ENCODE results near the gene IFNAR2.

Gene IFNAR2

DNA sequence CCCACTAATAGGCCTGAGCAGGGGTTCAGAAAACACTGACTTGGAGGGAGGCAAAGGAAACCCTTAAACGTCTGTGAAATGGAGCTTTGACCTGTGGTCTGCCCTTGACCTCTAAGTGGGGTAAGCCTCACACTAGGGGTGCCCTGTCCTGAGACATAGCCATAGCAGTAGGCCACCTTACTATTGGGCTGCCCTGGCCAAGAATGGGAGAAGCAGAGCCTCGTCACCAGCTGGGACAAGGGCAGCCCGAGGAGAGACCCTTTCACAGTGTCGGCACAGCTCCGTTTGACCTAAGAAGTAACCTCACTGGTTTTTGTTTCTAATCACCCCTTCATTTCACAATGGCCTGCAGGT lies 26.4 kb upstream of the IFNAR2 start:
- Histone ChIP-seq H3K4me1 (ENCODE audit: control extremely low read depth in 1 of 4, control insufficient read depth in 4 of 4, insufficient read depth in 4 of 4, low read length in 3 of 4) (peaks cover 8 to 28% (median 17%) of the 10 kb centered on the region in 4 experiments), H3K27me3 (replicated peaks in 2 of 5; ENCODE audit: control insufficient read depth in 4 of 5, insufficient read depth in 5 of 5, low read length in 4 of 5) (no peaks in the 10 kb centered on the region), H3K27ac (ENCODE audit: insufficient read depth in 1 of 2, low read depth in 1 of 2, low read length in 2 of 2, poor library complexity in 1 of 2, severe bottlenecking in 2 of 2) (no peak overlapping the region), H3K4me3 (ENCODE audit: control insufficient read depth in 1 of 7, extremely low read depth in 1 of 7, insufficient read depth in 4 of 7, low read depth in 2 of 7, low read length in 6 of 7) (no peak overlapping the region), H3K36me3 (ENCODE audit: control insufficient read depth in 4 of 4, insufficient read depth in 4 of 4, low read length in 3 of 4) (no peaks in the 10 kb centered on the region), H3K9me3 (ENCODE audit: control extremely low read depth in 1 of 5, control insufficient read depth in 4 of 5, insufficient read depth in 2 of 5, low read depth in 1 of 5, low read length in 4 of 5) (peaks cover 0 to 8% (median 2%) of the 10 kb centered on the region in 5 experiments)
- DNase-seq = no peak
- 70% methylated on average over 5 of the region's 5 CpGs for WGBS (ENCODE audit: insufficient coverage)
- CTCF ChIA-PET = interaction anchor here (0.8 to 1.1 kb wide), 4 partner anchors 62 to 247 kb away, joined by 4 read pairs; no protein-coding TSS in a partner anchor
- POLR2A ChIA-PET = interaction anchor here (0.6 kb wide), 1 partner anchor 28 kb away, joined by 3 read pairs; no protein-coding TSS in a partner anchor

DNA sequence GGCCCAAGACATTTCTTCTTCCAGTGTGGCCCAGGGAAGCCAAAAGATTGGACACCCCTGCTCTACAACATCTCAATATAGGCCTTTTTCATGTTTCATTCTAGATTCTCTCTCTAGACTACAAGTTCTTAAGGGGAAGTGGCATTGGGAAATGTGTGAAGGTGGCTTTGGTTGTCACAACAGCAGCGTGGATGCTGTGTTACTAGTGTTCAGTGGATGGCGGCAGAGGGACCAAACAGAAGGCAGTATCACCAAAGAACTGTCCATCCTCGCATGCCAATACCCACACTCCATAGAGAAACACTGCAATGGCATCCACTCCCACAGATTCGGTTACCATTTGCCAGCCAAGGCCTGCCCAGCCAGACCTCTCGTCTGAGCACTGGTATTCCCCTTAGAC lies 24.3 kb upstream of the IFNAR2 start:
- peak overlapping the region in 1 of 2 experiments; percentile 47 for H3K27ac ChIP-seq (ENCODE audit: insufficient read depth in 1 of 2, low read depth in 1 of 2, low read length in 2 of 2, poor library complexity in 1 of 2, severe bottlenecking in 2 of 2)
- POLR2A ChIA-PET = no interaction called here
- WGBS (ENCODE audit: insufficient coverage) = 94% methylated on average over 5 of the region's 5 CpGs

DNA sequence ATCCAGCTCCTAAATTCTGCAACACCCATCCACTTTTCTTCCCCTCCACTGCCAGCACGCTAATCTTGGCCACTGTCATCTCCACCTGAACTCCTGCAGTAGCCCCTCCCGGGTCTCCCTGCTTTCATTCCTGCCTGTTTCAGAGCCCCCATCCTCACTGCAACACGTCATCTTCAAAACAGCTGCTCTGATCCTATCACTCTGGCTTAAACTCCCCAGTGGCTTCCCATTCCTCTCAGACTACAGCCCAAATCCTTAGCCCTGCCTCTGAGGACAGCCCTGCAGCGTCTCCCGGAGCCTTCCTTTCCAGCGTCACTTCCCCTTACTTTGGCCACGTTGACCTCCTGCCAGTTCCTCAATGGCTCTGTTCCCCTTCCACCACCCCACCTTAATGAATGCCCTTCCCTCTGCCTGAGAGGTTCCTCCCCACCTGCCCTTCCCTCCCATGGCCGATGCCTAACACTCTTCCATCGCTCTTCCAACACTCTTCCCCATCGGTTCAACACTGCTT lies 22.9 kb upstream of the IFNAR2 start:
- CTCF ChIA-PET = no interaction called here
- DNase-seq = no peak
- Histone ChIP-seq H3K9me3 (ENCODE audit: control extremely low read depth in 1 of 5, control insufficient read depth in 4 of 5, insufficient read depth in 2 of 5, low read depth in 1 of 5, low read length in 4 of 5) (peaks cover 0 to 9% (median 3%) of the 10 kb centered on the region in 5 experiments), H3K27ac (ENCODE audit: insufficient read depth in 1 of 2, low read depth in 1 of 2, low read length in 2 of 2, poor library complexity in 1 of 2, severe bottlenecking in 2 of 2) (no peak overlapping the region), H3K4me1 (ENCODE audit: control extremely low read depth in 1 of 4, control insufficient read depth in 4 of 4, insufficient read depth in 4 of 4, low read length in 3 of 4) (peaks cover 8 to 35% (median 14%) of the 10 kb centered on the region in 4 experiments), H3K4me3 (ENCODE audit: control insufficient read depth in 1 of 7, extremely low read depth in 1 of 7, insufficient read depth in 4 of 7, low read depth in 2 of 7, low read length in 6 of 7) (no peak overlapping the region), H3K36me3 (ENCODE audit: control insufficient read depth in 4 of 4, insufficient read depth in 4 of 4, low read length in 3 of 4) (no peaks in the 10 kb centered on the region), H3K27me3 (replicated peaks in 2 of 5; ENCODE audit: control insufficient read depth in 4 of 5, insufficient read depth in 5 of 5, low read length in 4 of 5) (no peaks in the 10 kb centered on the region)
- POLR2A ChIA-PET = no interaction called here
- 78% methylated on average over 10 of the region's 10 CpGs for WGBS (ENCODE audit: insufficient coverage)

More for the DNA sequence above, 24.3 kb upstream of the IFNAR2 start:
- Histone ChIP-seq H3K9me3 (ENCODE audit: control extremely low read depth in 1 of 5, control insufficient read depth in 4 of 5, insufficient read depth in 2 of 5, low read depth in 1 of 5, low read length in 4 of 5) (peaks cover 0 to 9% (median 3%) of the 10 kb centered on the region in 5 experiments), H3K36me3 (ENCODE audit: control insufficient read depth in 4 of 4, insufficient read depth in 4 of 4, low read length in 3 of 4) (no peaks in the 10 kb centered on the region), H3K4me3 (ENCODE audit: control insufficient read depth in 1 of 7, extremely low read depth in 1 of 7, insufficient read depth in 4 of 7, low read depth in 2 of 7, low read length in 6 of 7) (peak overlapping the region in 1 of 7 experiments; percentile 23), H3K27me3 (replicated peaks in 2 of 5; ENCODE audit: control insufficient read depth in 4 of 5, insufficient read depth in 5 of 5, low read length in 4 of 5) (no peaks in the 10 kb centered on the region), H3K4me1 (ENCODE audit: control extremely low read depth in 1 of 4, control insufficient read depth in 4 of 4, insufficient read depth in 4 of 4, low read length in 3 of 4) (peaks cover 8 to 28% (median 13%) of the 10 kb centered on the region in 4 experiments)
- CTCF ChIA-PET = interaction anchor here (1.1 kb wide), 1 partner anchor 156 kb away, joined by 3 read pairs; no protein-coding TSS in a partner anchor
- peak in 2 of 3 donors; percentile 45 to 59 for DNase-seq

DNA sequence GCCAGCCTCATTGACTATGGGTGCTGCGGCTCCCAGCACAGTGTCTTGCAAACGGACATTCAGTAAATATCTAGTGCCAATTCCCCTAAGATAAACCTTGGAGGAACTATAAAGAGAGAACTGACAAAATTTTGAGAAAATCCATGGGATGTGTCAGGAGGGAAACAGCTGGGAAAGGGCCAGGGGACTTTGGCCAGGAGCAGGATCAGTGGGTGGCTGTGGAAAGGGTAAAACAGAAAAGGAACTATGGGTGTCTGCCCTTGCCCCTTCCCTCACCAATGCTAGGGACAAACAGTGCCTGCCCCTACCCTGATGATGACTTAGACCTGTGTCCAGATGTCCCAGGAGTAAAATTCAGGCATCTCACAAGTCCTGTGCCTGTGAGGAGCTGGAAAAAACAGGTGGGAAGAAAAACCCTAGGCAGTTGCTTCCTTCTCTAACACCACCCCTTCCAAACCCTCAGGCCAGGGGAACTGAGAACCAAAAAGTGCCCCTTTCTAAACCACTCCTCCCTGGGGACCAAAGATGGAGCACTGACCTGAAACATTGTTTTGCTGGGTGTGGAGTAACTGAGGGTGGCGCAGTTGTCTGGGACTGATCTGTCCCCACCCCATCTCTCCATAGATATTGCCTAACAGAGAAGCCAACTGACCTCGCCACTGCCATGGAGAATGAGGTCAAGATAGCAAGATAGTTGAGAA lies 22.1 kb upstream of the IFNAR2 start:
- POLR2A ChIA-PET = no interaction called here
- Histone ChIP-seq H3K27me3 (replicated peaks in 2 of 5; ENCODE audit: control insufficient read depth in 4 of 5, insufficient read depth in 5 of 5, low read length in 4 of 5) (no peaks in the 10 kb centered on the region), H3K4me1 (ENCODE audit: control extremely low read depth in 1 of 4, control insufficient read depth in 4 of 4, insufficient read depth in 4 of 4, low read length in 3 of 4) (peaks cover 11 to 42% (median 20%) of the 10 kb centered on the region in 4 experiments), H3K4me3 (ENCODE audit: control insufficient read depth in 1 of 7, extremely low read depth in 1 of 7, insufficient read depth in 4 of 7, low read depth in 2 of 7, low read length in 6 of 7) (no peak overlapping the region), H3K27ac (ENCODE audit: insufficient read depth in 1 of 2, low read depth in 1 of 2, low read length in 2 of 2, poor library complexity in 1 of 2, severe bottlenecking in 2 of 2) (no peak overlapping the region), H3K9me3 (ENCODE audit: control extremely low read depth in 1 of 5, control insufficient read depth in 4 of 5, insufficient read depth in 2 of 5, low read depth in 1 of 5, low read length in 4 of 5) (peaks cover 0 to 9% (median 3%) of the 10 kb centered on the region in 5 experiments), H3K36me3 (ENCODE audit: control insufficient read depth in 4 of 4, insufficient read depth in 4 of 4, low read length in 3 of 4) (no peaks in the 10 kb centered on the region)
- DNase-seq = no peak
- 80% methylated on average over 1 of the region's 4 CpGs for WGBS (ENCODE audit: insufficient coverage)
- CTCF ChIA-PET = no interaction called here

DNA sequence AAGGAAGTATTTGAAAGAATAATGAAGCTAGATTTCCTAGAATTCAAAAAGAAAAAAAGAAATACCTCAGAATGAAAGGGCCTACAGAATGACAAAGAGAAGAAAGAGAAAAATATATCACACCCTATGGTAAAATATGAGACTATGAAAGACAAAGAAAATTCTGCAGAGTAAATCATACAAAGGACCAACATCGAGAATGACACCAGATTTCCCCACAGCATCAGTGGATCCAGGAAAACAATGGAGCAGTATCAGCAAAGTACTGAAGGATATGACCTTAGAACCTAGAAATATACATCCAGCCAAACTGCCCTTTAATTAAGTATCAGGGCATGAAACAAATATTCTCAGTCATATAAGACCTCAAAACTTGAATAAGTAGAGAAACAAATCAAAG lies 21.2 kb upstream of the IFNAR2 start:
- ChIA-PET CTCF (no interaction called here), POLR2A (no interaction called here)
- H3K4me1 ChIP-seq (ENCODE audit: control extremely low read depth in 1 of 4, control insufficient read depth in 4 of 4, insufficient read depth in 4 of 4, low read length in 3 of 4) = peaks cover 11 to 44% (median 20%) of the 10 kb centered on the region in 4 experiments
- H3K4me3 ChIP-seq (ENCODE audit: control insufficient read depth in 1 of 7, extremely low read depth in 1 of 7, insufficient read depth in 4 of 7, low read depth in 2 of 7, low read length in 6 of 7) = no peak overlapping the region
- no CpG with 5 or more reads among the region's 1 CpG for WGBS (ENCODE audit: insufficient coverage)
- H3K27me3 ChIP-seq (replicated peaks in 2 of 5; ENCODE audit: control insufficient read depth in 4 of 5, insufficient read depth in 5 of 5, low read length in 4 of 5) = no peaks in the 10 kb centered on the region
- peaks cover 0 to 9% (median 3%) of the 10 kb centered on the region in 5 experiments for H3K9me3 ChIP-seq (ENCODE audit: control extremely low read depth in 1 of 5, control insufficient read depth in 4 of 5, insufficient read depth in 2 of 5, low read depth in 1 of 5, low read length in 4 of 5)
- DNase-seq = peak in 2 of 3 donors; percentile 56 to 70
- no peaks in the 10 kb centered on the region for H3K36me3 ChIP-seq (ENCODE audit: control insufficient read depth in 4 of 4, insufficient read depth in 4 of 4, low read length in 3 of 4)
- no peak overlapping the region for H3K27ac ChIP-seq (ENCODE audit: insufficient read depth in 1 of 2, low read depth in 1 of 2, low read length in 2 of 2, poor library complexity in 1 of 2, severe bottlenecking in 2 of 2)

DNA sequence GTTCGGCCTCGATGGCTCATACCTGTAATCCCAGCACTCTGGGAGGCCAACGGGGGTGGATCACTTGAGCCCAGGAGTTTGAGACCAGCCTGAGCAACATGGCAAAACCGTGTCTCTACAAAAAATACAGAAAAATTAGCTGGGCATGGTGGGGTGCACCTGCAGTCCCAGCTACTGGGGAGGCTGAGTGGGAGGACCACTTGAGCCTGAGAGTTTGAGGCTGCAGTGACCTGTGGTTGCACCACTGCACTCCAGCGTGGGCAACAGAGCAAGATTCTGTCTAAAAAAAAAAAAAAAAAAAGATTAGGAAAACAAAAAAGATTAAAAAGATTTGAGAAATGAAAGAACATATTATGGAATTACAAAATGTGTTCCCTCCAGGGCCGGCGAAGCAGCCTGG lies 18.4 kb upstream of the IFNAR2 start:
- no peak overlapping the region for H3K4me3 ChIP-seq (ENCODE audit: control insufficient read depth in 1 of 7, extremely low read depth in 1 of 7, insufficient read depth in 4 of 7, low read depth in 2 of 7, low read length in 6 of 7)
- no peaks in the 10 kb centered on the region for H3K36me3 ChIP-seq (ENCODE audit: control insufficient read depth in 4 of 4, insufficient read depth in 4 of 4, low read length in 3 of 4)
- 96% methylated on average over 5 of the region's 7 CpGs for WGBS (ENCODE audit: insufficient coverage)
- ChIA-PET CTCF (no interaction called here), POLR2A (no interaction called here)
- DNase-seq = no peak
- no peaks in the 10 kb centered on the region for H3K27me3 ChIP-seq (replicated peaks in 2 of 5; ENCODE audit: control insufficient read depth in 4 of 5, insufficient read depth in 5 of 5, low read length in 4 of 5)
- H3K27ac ChIP-seq (ENCODE audit: insufficient read depth in 1 of 2, low read depth in 1 of 2, low read length in 2 of 2, poor library complexity in 1 of 2, severe bottlenecking in 2 of 2) = no peak overlapping the region
- peaks cover 0 to 9% (median 3%) of the 10 kb centered on the region in 5 experiments for H3K9me3 ChIP-seq (ENCODE audit: control extremely low read depth in 1 of 5, control insufficient read depth in 4 of 5, insufficient read depth in 2 of 5, low read depth in 1 of 5, low read length in 4 of 5)
- peaks cover 13 to 41% (median 24%) of the 10 kb centered on the region in 4 experiments for H3K4me1 ChIP-seq (ENCODE audit: control extremely low read depth in 1 of 4, control insufficient read depth in 4 of 4, insufficient read depth in 4 of 4, low read length in 3 of 4)

DNA sequence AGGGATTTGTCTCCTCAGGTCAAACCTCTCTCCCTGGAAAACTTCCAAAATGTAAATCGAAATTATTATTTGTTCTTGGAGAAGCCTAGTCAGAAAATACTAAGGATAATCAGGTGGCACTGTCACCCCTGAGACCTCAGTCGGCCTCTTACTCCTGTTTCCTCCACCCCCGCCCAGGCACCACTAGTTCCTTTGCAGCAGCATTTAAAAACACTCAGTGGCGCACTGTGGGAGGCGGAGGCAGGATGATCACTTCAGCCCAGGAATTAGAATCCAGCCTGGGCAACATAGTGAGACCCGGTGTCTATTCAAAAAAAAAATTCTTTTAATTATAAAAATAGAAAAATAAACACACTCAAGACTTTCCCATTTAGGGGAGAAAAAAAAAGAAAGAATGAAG lies 18.0 kb upstream of the IFNAR2 start:
- Histone ChIP-seq H3K27ac (ENCODE audit: insufficient read depth in 1 of 2, low read depth in 1 of 2, low read length in 2 of 2, poor library complexity in 1 of 2, severe bottlenecking in 2 of 2) (no peak overlapping the region), H3K4me3 (ENCODE audit: control insufficient read depth in 1 of 7, extremely low read depth in 1 of 7, insufficient read depth in 4 of 7, low read depth in 2 of 7, low read length in 6 of 7) (no peak overlapping the region), H3K9me3 (ENCODE audit: control extremely low read depth in 1 of 5, control insufficient read depth in 4 of 5, insufficient read depth in 2 of 5, low read depth in 1 of 5, low read length in 4 of 5) (peaks cover 0 to 9% (median 3%) of the 10 kb centered on the region in 5 experiments), H3K36me3 (ENCODE audit: control insufficient read depth in 4 of 4, insufficient read depth in 4 of 4, low read length in 3 of 4) (no peaks in the 10 kb centered on the region), H3K4me1 (ENCODE audit: control extremely low read depth in 1 of 4, control insufficient read depth in 4 of 4, insufficient read depth in 4 of 4, low read length in 3 of 4) (peaks cover 14 to 43% (median 27%) of the 10 kb centered on the region in 4 experiments), H3K27me3 (replicated peaks in 2 of 5; ENCODE audit: control insufficient read depth in 4 of 5, insufficient read depth in 5 of 5, low read length in 4 of 5) (no peaks in the 10 kb centered on the region)
- 93% methylated on average over 3 of the region's 6 CpGs for WGBS (ENCODE audit: insufficient coverage)
- POLR2A ChIA-PET = no interaction called here
- CTCF ChIA-PET = interaction anchor here (2.0 kb wide), 1 partner anchor 15 kb away, joined by 6 read pairs; no protein-coding TSS in a partner anchor
- no peak for DNase-seq

Measured in common myeloid progenitor, CD34-positive (primary cell).